NB4 (cell line): ENCODE measurements around the gene ZNF414.

Experiments
- CTCF ChIP-seq: IDR thresholded peaks from one replicate; pipeline ENCODE4 v1.5.1; 2012; ENCODE audit warnings: low read depth, low read length
- MAX ChIP-seq: IDR thresholded peaks from 2 replicates; pipeline ENCODE4 v1.6.1; 2011; ENCODE audit warnings: low read depth, low read length
- POLR2A ChIP-seq: IDR thresholded peaks from 2 replicates; pipeline ENCODE4 v1.6.1; 2011; ENCODE audit warnings: mild to moderate bottlenecking; ENCODE audit not compliant: insufficient read length; ENCODE audit errors: extremely low read depth

GRCh38 chr19:8491574-8491973, 22.4 kb downstream of the ZNF414 start:
- TF ChIP-seq MAX (no peak), CTCF (peak; percentile 13), POLR2A (no peak)
